ENCODE measurements around the gene PSME3IP1. TPM values are rescaled to one million over a fixed set of nuclear protein-coding genes. Genes with fewer than 3 reads are reported as not detected.

Gene PSME3IP1
- total RNA-seq, 2 donors from 2014 or later: 39.1 to 64.8 TPM

DNA sequence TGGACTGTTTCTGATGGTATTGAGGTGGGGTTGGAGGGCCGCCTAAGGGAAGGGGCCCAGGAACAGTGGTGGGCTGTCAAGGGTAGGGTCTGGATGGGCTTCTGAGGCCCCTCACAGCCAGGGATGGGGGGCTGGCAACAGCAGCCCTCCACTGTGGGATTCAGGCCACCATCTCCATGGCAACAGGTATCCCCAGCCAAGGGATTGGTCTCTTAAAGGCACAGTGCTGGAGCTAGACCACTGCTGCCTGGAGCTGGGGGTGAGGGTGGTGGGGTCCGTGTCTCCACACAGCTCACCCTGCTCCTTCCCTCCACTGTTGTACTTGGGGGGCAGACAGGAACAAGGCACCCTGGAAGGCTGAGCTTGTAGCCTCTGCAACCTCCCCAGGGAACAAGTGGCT, 41.8 kb downstream of the PSME3IP1 start:
- Histone ChIP-seq H3K36me3 (no peaks in the 10 kb centered on the region), H3K9me3 (no peaks in the 10 kb centered on the region), H3K27ac (no peak overlapping the region), H3K4me3 (no peak overlapping the region), H3K27me3 (replicated peaks; ENCODE audit: insufficient read depth) (no peaks in the 10 kb centered on the region), H3K4me1 (ENCODE audit: control insufficient read depth in 1 of 2, low read depth in 2 of 2) (peaks cover 0 to 4% of the 10 kb centered on the region in 2 donors)
- ATAC-seq (ENCODE audit: insufficient number of reproducible peaks, low FRiP score, low read depth) (no peak), DNase-seq (ENCODE audit: low spot score) (no peak)
- TF ChIP-seq, protein P1, sequence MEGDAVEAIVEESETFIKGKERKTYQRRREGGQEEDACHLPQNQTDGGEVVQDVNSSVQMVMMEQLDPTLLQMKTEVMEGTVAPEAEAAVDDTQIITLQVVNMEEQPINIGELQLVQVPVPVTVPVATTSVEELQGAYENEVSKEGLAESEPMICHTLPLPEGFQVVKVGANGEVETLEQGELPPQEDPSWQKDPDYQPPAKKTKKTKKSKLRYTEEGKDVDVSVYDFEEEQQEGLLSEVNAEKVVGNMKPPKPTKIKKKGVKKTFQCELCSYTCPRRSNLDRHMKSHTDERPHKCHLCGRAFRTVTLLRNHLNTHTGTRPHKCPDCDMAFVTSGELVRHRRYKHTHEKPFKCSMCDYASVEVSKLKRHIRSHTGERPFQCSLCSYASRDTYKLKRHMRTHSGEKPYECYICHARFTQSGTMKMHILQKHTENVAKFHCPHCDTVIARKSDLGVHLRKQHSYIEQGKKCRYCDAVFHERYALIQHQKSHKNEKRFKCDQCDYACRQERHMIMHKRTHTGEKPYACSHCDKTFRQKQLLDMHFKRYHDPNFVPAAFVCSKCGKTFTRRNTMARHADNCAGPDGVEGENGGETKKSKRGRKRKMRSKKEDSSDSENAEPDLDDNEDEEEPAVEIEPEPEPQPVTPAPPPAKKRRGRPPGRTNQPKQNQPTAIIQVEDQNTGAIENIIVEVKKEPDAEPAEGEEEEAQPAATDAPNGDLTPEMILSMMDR (IDR thresholded peaks at IDR 0.05): no peak

DNA sequence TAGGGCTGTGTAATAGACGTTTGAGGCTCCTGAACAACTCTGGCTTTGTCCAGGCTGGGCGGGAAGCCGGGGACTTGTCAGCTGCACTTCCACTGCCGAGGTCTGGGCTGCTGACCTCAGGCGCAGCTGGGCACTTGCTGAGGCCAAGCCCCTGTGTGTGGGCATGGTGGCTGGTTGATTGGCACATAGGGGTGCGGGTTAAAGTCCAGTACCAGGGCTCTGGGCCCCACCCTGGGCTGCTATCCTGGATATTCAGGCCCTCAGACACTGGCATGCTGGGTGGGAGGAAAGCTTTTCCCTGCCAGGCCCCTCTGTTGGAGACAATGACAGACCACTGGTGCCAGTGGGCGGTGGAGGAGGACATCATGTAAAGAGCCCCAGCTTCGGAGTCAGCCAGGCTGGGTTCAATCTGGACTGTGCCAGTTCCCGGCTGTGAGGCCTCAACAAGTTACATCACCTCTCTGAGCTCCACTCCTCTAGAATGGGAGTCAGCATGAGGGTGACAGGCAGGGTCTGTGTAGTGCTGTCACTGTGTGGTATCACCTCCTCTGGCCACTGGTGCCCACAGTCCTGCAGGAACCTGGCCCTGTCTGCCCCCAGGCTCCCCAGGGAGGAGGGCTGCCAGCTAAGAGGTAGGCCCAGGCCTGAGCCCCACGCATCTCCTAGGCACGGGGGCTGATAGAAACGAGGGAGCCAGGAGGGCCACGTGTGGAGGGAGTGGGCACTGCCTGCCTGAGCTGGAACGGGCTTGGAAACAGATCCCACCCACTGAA, 42.5 kb downstream of the PSME3IP1 start:
- Histone ChIP-seq H3K4me3 (no peak overlapping the region), H3K36me3 (no peaks in the 10 kb centered on the region), H3K27me3 (replicated peaks; ENCODE audit: insufficient read depth) (no peaks in the 10 kb centered on the region), H3K9me3 (no peaks in the 10 kb centered on the region), H3K4me1 (ENCODE audit: control insufficient read depth in 1 of 2, low read depth in 2 of 2) (peaks cover 0 to 4% of the 10 kb centered on the region in 2 donors), H3K27ac (no peak overlapping the region)
- DNase-seq (ENCODE audit: low spot score) (no peak), ATAC-seq (ENCODE audit: insufficient number of reproducible peaks, low FRiP score, low read depth) (no peak)
- TF ChIP-seq, protein P1 (IDR thresholded peaks at IDR 0.05): no peak

DNA sequence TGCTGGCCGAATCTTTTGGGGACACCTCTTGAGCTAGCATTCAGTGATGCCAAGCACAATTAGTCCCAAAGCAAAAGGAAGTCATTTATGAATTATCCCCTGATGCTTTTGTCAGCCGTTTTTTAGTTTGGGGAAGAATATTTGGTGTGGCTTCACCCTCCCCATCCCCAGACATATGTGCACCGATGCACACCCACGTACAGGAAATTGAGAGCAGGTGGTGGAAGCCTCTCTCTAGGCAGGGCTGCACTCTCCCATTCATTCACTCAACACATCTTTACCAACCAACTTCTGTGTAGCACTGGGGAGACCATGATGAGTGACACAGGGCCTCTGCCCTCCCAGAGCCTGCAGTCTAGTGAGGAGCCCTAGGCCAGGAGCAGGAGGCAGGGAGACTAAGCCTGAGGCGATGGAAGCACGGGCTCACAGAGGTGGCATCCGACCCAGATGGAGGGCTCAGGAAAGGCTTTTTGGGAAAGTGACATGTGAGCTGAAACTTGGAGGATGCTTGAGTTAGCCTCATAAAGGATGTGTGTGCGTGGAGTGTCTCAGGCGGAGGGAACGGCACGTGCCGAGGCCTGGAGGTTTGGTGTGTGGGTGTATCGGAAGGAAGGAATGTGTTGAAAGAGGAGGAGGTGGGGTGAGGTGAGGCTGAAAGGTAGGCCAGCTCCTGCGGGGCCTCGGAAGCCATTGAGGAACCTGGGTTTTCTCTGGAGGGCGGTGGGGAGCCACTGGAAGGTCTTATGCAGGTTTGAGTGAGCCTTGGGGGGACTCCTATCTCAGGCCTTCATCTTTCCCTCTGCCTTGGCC, 43.8 kb downstream of the PSME3IP1 start:
- Histone ChIP-seq H3K36me3 (no peaks in the 10 kb centered on the region), H3K4me3 (no peak overlapping the region), H3K27me3 (replicated peaks; ENCODE audit: insufficient read depth) (no peaks in the 10 kb centered on the region), H3K27ac (no peak overlapping the region), H3K9me3 (no peaks in the 10 kb centered on the region), H3K4me1 (ENCODE audit: control insufficient read depth in 1 of 2, low read depth in 2 of 2) (peaks cover 0 to 4% of the 10 kb centered on the region in 2 donors)
- DNase-seq (ENCODE audit: low spot score) (no peak), ATAC-seq (ENCODE audit: insufficient number of reproducible peaks, low FRiP score, low read depth) (no peak)
- TF ChIP-seq, protein P1 (IDR thresholded peaks at IDR 0.05): no peak

DNA sequence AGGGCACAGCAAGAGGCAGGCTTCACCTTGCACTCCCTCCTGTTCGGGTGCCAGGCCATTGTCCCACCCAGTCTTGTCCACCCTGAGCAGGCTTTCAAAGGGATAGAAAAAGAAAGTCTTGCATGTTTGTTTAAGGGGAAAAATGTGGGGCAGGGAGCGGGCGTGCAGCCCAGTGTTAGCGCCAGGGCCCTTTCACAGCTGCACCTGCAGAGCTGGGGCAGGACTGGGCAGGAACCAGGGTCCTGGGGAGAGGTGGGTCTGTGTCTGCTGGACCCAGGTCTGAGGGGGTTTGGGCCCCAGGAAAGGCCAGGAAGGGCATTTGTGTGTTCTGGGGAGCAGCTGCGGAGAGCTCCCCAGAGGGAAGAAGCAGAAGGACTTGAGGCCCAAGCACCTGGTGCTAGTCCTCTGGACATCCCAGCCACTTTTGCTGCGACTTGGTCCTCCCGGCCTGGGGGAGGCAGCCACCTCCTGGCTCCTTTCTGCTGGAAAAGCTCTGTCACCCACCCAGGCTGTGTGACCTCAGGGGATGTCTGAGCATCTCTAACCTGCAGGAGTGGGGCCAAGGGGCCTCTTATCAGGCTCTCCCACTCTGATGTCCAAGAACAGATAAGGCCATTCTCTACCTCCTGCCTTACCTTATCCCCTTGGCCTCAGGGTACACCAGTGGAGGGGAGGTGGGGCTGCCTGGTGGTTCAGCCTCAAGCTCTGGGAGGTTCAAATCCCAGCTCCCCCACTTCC, 44.7 kb downstream of the PSME3IP1 start:
- no peak overlapping the region for H3K27ac ChIP-seq
- H3K36me3 ChIP-seq: no peaks in the 10 kb centered on the region
- peaks cover 0 to 4% of the 10 kb centered on the region in 2 donors for H3K4me1 ChIP-seq (ENCODE audit: control insufficient read depth in 1 of 2, low read depth in 2 of 2)
- ATAC-seq (ENCODE audit: insufficient number of reproducible peaks, low FRiP score, low read depth) (no peak), DNase-seq (ENCODE audit: low spot score) (no peak)
- TF ChIP-seq, protein P1 (IDR thresholded peaks at IDR 0.05): no peak
- no peaks in the 10 kb centered on the region for H3K9me3 ChIP-seq
- H3K27me3 ChIP-seq (replicated peaks; ENCODE audit: insufficient read depth): no peaks in the 10 kb centered on the region
- H3K4me3 ChIP-seq: no peak overlapping the region
